Urothelium cell line (cell line): Measurements from ENCODE around the gene LRRC74B.
"Not testable (repeated sequence)": the region's sequence is repeated elsewhere in the genome, so short reads cannot be mapped to it uniquely, and the experiment has no call there.

Experiments
- DNase-seq: peaks from one replicate; pipeline ENCODE4 v3.0.0; 2011; ENCODE audit warnings: low spot score, mixed read lengths
- FAIRE-seq: peaks from 2 replicates; lab custom pipeline; 2011; peaks lifted over from hg19 to GRCh38; lab: Jason Lieb, UNC

The LRRC74B gene

GRCh38 chr22:21074102-21074715 lies 28.5 kb downstream of the LRRC74B start:
- FAIRE-seq (no peak), DNase-seq (peak; percentile 57)

DNA sequence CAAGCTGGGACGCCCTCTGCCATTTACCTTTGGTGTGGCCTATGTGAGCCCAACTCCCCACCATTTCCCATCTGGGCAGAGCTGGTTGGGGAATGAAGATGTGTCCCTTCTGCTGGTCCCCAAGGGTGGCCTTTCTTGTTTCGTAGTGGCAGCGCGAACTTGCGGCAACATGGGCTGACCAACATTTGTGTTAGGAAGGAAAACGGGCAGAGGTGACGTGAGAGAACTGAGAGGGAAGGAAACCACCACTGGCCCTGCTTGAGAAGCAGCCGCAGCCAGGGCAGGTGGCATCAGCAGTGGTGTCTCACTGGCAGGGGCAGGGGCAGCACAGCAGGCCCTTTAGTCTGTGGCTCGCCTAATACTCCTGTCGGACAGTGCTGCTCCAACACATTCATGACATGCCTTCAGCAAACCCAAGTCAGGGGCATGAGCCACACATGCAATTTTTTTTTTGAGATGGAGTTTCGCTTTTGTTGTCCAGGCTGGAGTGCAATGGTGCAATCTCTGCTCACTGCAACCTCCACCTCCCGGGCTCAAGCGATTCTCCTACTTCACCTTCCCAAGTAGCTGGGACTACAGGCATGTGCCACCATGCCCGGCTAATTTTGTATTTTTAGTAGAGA lies 29.9 kb downstream of the LRRC74B start:
- DNase-seq (no peak), FAIRE-seq (peak; percentile 65)

GRCh38 chr22:21076912-21077625 lies 31.3 kb downstream of the LRRC74B start:
- DNase-seq (no peak), FAIRE-seq (no peak)

DNA sequence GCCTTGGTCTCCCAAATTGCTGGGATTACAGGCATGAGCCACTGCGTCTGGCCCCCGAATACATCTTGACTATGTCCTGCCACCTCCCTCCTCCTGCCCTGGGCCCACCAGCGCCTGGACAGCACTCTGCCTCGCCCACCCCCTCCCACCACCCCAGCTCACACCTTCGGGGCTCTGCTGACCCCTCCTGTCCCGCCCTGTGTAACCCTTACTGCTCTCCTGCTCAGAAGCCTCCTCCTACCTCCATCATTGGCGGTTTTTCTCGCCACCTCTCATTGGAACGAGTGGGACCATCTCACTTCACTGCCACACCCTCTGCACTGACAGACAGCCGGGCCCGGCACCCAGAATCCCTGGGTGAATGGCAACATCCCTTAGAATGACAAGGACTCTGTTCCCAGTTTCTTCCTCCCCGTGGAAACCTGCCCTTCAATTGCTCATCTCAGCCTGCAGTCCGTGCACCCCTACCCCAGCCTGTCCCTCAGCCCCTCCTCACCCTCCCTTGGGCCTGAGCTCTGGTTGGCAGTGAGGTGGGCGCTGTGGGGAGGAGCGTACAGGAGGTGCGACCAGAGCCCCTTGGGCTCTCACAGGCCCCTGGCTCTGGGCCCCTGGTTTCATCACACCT lies 32.2 kb downstream of the LRRC74B start:
- no peak for DNase-seq
- FAIRE-seq = no peak

DNA sequence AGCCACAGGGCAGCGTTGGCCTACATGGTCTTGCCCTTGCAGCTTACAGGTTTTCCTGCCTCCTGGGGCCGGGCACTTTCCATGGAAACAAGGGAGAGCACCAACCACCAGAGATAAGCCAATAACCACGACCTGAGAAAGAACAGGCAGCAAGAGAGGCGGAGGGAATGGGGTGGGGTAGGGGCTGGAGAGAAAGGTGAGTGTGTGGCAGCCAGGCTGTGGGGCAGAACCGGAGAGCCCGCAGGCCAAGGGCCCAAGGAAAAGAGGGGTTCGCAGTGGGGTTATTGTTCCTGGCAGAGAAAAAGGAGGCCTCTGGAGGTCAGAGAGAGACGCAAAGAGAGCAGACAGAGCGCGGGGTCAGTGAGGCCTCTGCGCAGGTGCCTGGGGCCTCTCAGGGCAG lies 33.2 kb downstream of the LRRC74B start:
- FAIRE-seq (no peak), DNase-seq (no peak)

GRCh38 chr22:21079493-21079892 lies 33.7 kb downstream of the LRRC74B start:
- no peak for DNase-seq
- FAIRE-seq = no peak

- no peak for DNase-seq
- FAIRE-seq = no peak
Observed at GRCh38 chr22:21080435-21081137, 34.8 kb downstream of the LRRC74B start.

DNA sequence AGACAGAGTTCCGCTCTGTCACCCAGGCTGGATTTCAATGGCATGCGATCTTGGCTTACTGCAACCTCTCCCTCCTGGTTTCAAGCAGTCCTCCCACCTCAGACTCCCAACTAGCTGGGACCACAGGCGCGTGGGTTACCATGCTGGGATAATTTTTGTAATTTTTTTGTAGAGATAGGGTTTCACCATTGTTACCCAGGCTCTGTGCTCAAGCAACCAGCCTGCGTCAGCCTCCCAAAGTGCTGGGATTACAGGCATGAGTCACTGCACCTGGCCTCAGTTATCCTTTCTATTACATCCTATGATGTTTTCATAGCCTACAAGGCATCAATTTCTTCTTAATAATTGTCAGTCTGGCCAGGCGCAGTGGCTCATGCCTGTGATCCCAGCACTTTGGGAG lies 36.5 kb downstream of the LRRC74B start:
- FAIRE-seq = peak; percentile 5
- no peak for DNase-seq

GRCh38 chr22:21087119-21087518 lies 41.4 kb downstream of the LRRC74B start:
- DNase-seq (no peak), FAIRE-seq (no peak)

GRCh38 chr22:21087926-21088325 lies 42.2 kb downstream of the LRRC74B start:
- not testable (repeated sequence) for FAIRE-seq

DNA sequence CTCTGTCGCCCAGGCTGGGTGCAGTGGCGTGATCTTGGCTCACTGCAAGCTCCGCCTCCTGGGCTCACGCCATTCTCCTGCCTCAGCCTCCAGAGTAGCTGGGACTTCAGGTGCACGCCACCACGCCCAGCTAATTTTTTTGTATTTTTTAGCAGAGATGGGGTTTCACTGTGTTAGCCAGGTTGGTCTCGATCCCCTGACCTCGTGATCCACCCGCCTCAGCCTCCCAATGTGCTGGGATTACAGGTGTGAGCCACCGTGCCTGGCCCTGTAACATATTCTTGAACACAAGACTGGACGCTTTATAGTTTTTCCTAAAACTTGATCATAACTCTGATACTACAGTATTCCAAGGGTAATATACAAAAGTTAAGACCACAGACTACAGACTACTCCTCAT lies 45.5 kb downstream of the LRRC74B start:
- not testable (repeated sequence) for FAIRE-seq, DNase-seq

More at GRCh38 chr22:21087926-21088325, 42.2 kb downstream of the LRRC74B start:
- DNase-seq = not testable (repeated sequence)

DNA sequence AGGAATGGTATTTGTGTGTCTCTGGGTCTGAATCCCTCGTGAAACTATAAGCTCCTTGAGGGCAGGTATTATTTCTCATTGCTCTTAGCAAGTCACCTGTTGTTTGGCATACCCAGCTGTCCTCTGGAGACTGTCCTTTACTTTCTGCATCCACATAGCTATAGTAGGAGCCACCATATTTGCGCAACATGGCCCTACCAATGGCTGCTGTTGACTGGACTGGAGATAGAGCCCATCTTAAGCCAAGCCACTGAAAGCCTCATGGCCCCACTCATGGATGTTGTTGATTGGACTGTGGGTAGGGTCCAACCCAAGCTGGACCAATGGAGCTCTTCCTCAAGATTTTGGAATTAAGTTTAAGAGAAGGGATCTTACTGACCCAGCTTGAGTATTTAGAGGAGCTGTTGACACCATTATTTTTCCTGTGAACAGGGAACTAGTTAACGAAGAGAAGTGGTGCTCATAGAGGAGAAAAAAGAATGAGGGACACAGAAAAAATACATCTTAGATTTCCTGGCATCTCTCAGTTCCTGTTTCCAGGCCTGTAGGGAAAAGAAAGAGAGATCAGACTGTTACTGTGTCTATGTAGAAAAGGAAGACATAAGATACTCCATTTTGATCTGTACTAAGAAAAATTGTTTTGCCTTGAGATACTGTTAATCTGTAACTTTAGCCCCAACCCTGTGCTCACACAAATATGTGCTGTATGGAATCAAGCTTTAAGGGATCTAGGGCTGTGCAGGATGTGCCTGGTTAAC lies 47.2 kb downstream of the LRRC74B start:
- FAIRE-seq = peak; percentile 74
- DNase-seq = no peak

GRCh38 chr22:21093555-21094137 lies 47.9 kb downstream of the LRRC74B start:
- FAIRE-seq, DNase-seq: not testable (repeated sequence)

DNA sequence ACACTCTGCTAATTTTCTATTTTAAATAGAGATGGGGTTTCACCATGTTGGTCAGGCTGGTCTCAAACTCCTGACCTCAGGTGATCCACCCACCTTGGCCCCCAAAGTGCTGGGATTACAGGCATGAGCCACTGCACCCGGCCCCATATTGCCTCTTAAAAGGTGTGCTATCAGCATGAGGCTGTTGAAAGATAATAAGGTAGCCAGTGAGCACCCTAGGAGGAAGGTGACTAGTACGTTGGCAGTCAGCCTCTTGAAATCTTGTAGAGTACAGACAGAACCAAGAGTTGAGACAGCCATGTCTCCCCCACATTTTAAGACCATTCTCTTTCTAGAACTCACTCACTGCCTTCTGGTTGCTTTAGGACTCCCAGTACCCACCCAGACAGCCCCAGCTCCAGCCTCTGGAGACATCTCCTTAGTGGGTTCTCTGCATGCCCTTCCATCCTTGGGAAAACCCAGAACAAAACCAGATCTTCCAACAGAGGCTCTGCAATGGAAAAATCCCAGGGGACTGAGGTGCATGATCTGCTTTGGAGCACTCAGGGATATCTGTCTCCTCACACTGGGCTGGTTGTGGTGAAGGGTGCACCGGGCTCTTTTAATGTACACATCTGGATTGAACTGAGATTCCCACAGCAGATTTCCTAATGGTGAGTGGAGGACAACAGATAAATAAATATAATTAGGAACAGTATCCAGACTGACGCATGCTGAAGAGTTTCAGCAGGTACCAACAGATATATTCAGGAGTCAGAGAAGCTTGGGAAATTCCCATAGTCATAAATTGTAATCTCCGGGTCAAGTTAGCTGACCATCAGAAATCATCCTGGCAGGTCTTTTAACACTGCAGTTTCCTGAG lies 49.4 kb downstream of the LRRC74B start:
- DNase-seq = no peak
- no peak for FAIRE-seq

- DNase-seq (no peak), FAIRE-seq (no peak)
Observed at GRCh38 chr22:21095773-21096107, 50.0 kb downstream of the LRRC74B start.

DNA sequence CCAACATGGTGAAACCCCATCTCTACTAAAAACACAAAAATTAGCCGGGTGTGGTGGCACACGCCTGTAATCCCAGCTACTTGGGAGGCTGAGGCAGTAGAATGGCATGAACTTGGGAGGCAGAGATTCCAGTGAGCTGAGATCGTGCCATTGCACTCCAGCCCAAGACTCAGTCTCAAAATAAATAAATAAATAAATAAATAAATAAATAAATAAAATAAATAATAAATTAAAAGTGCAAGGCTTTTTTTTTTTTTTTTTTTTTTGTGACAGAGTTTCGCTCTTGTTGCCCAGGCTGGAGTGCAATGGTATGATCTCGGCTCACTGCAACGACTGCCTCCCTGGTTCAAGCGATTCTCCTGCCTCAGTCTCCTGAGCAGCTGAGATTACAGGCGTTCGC lies 51.1 kb downstream of the LRRC74B start:
- not testable (repeated sequence) for DNase-seq, FAIRE-seq

DNA sequence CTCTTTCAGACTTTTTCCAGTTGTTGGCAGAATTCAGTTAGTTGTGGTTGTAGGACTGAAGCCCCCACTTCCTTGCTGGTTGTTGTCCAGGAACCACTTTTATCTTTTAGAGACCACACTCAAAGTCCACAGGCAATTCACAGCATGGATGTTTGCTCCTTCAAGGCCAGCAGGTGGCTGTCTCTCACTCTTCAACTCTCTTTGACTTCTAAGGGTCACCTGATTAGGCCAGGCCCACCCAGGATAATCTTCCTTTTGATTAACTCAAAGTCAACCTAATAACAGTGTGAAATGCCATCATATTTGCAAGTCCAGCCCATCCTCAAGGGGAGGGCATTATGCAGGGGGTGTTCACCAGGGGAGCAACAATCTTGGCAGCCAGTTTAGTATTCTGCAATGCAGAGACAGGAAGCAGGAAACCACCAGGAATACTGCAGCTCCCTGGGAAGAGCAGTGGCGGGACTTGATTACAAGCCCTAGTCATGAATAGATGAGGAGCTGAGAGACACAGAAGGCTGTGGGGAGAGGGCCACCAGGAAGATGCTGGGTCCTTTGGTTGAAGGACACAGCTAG lies 52.4 kb downstream of the LRRC74B start:
- peak; percentile 11 for DNase-seq

GRCh38 chr22:21099578-21099977 lies 53.8 kb downstream of the LRRC74B start:
- no peak for DNase-seq
- FAIRE-seq = peak; percentile 81

More for the DNA sequence above, 52.4 kb downstream of the LRRC74B start:
- peak; percentile 37 for FAIRE-seq
